GM23248 (cell line): ENCODE measurements around the gene SPATA32.
"Not testable (repeated sequence)": the region's sequence is repeated elsewhere in the genome, so short reads cannot be mapped to it uniquely, and the experiment has no call there.

Experiments
- EZH2 ChIP-seq: fragments of 200-600 bp; sonication (generic); IDR thresholded peaks from 2 replicates; pipeline ENCODE4 v1.6.1; 2018; ENCODE audit warnings: antibody characterized with exemption, mild to moderate bottlenecking; ENCODE audit not compliant: insufficient read depth, poor library complexity, severe bottlenecking
- EZH2phosphoT487 ChIP-seq: fragments of 200-600 bp; sonication (generic); IDR thresholded peaks from 2 replicates; pipeline ENCODE4 v1.6.1; 2018; ENCODE audit warnings: antibody characterized with exemption, moderate library complexity, mild to moderate bottlenecking, low read depth; ENCODE audit not compliant: insufficient read depth

GRCh38 chr17:45302220-45302619, 40.3 kb upstream of the SPATA32 start:
- TF ChIP-seq EZH2phosphoT487, EZH2: not testable (repeated sequence)
